ENCODE measurements around the gene NOL12. TPM values are rescaled to one million over a fixed set of nuclear protein-coding genes. Genes with fewer than 3 reads are reported as not detected.
A peak's percentile ranks its signal among the peaks of the same experiment; 100 is the strongest.

Gene NOL12
- total RNA-seq, 1 donor from 2014 or later: 9.9 TPM

- Mint-ChIP-seq H3K4me1 (ENCODE audit: low read depth, unreplicated experiment) (peaks cover 2% of the 10 kb centered on the region), H3K9me3 (ENCODE audit: unreplicated experiment) (peaks cover 4% of the 10 kb centered on the region), H3K27me3 (ENCODE audit: unreplicated experiment) (peaks cover 7% of the 10 kb centered on the region), H3K36me3 (ENCODE audit: unreplicated experiment) (no peaks in the 10 kb centered on the region), H3K4me3 (ENCODE audit: unreplicated experiment) (peak overlapping the region; percentile 82), H3K27ac (ENCODE audit: unreplicated experiment) (peak overlapping the region; percentile 56)
- no peak for TF ChIP-seq CTCF (IDR thresholded peaks at IDR 0.05; ENCODE audit: partially characterized antibody, unreplicated experiment)
- DNase-seq: peak; percentile 75
Measured at GRCh38 chr22:37676736-37677492, 9.2 kb upstream of the NOL12 start.

- no peak for DNase-seq
- Mint-ChIP-seq H3K27me3 (ENCODE audit: unreplicated experiment) (peaks cover 7% of the 10 kb centered on the region), H3K9me3 (ENCODE audit: unreplicated experiment) (peaks cover 4% of the 10 kb centered on the region), H3K4me1 (ENCODE audit: low read depth, unreplicated experiment) (peaks cover 2% of the 10 kb centered on the region), H3K27ac (ENCODE audit: unreplicated experiment) (no peak overlapping the region), H3K4me3 (ENCODE audit: unreplicated experiment) (peak overlapping the region; percentile 80), H3K36me3 (ENCODE audit: unreplicated experiment) (no peaks in the 10 kb centered on the region)
- no peak for TF ChIP-seq CTCF (IDR thresholded peaks at IDR 0.05; ENCODE audit: partially characterized antibody, unreplicated experiment)
Measured at GRCh38 chr22:37677493-37677974, 8.6 kb upstream of the NOL12 start.

GRCh38 chr22:37678372-37678771 is 7.8 kb upstream of the NOL12 start:
- H3K27me3 Mint-ChIP-seq (ENCODE audit: unreplicated experiment): peaks cover 7% of the 10 kb centered on the region
- peaks cover 4% of the 10 kb centered on the region for H3K9me3 Mint-ChIP-seq (ENCODE audit: unreplicated experiment)
- no peak for DNase-seq
- no peak overlapping the region for H3K4me3 Mint-ChIP-seq (ENCODE audit: unreplicated experiment)
- H3K27ac Mint-ChIP-seq (ENCODE audit: unreplicated experiment): no peak overlapping the region
- no peaks in the 10 kb centered on the region for H3K36me3 Mint-ChIP-seq (ENCODE audit: unreplicated experiment)
- no peak for TF ChIP-seq CTCF (IDR thresholded peaks at IDR 0.05; ENCODE audit: partially characterized antibody, unreplicated experiment)
- peaks cover 2% of the 10 kb centered on the region for H3K4me1 Mint-ChIP-seq (ENCODE audit: low read depth, unreplicated experiment)

- no peak for TF ChIP-seq CTCF (IDR thresholded peaks at IDR 0.05; ENCODE audit: partially characterized antibody, unreplicated experiment)
- DNase-seq: no peak
- H3K27me3 Mint-ChIP-seq (ENCODE audit: unreplicated experiment): peaks cover 7% of the 10 kb centered on the region
- no peaks in the 10 kb centered on the region for H3K36me3 Mint-ChIP-seq (ENCODE audit: unreplicated experiment)
- peaks cover 2% of the 10 kb centered on the region for H3K4me1 Mint-ChIP-seq (ENCODE audit: low read depth, unreplicated experiment)
- H3K4me3 Mint-ChIP-seq (ENCODE audit: unreplicated experiment): no peak overlapping the region
- H3K27ac Mint-ChIP-seq (ENCODE audit: unreplicated experiment): no peak overlapping the region
- peaks cover 4% of the 10 kb centered on the region for H3K9me3 Mint-ChIP-seq (ENCODE audit: unreplicated experiment)
Measured at GRCh38 chr22:37679670-37680069, 6.5 kb upstream of the NOL12 start.

- Mint-ChIP-seq H3K4me1 (ENCODE audit: low read depth, unreplicated experiment) (peaks cover 2% of the 10 kb centered on the region), H3K36me3 (ENCODE audit: unreplicated experiment) (no peaks in the 10 kb centered on the region), H3K4me3 (ENCODE audit: unreplicated experiment) (no peak overlapping the region), H3K27me3 (ENCODE audit: unreplicated experiment) (peaks cover 7% of the 10 kb centered on the region), H3K27ac (ENCODE audit: unreplicated experiment) (no peak overlapping the region), H3K9me3 (ENCODE audit: unreplicated experiment) (peaks cover 4% of the 10 kb centered on the region)
- DNase-seq: no peak
- no peak for TF ChIP-seq CTCF (IDR thresholded peaks at IDR 0.05; ENCODE audit: partially characterized antibody, unreplicated experiment)
Measured at GRCh38 chr22:37680191-37680851, 5.8 kb upstream of the NOL12 start.

All from glutamatergic neuron (in vitro differentiated cells).